NCI-H82 treated with DMSO at 0.1 percent for 48 hours (cell line): ENCODE measurements around the gene ZNF385D.

Experiments
- DNase-seq: peaks from one replicate; lab custom pipeline; 2025; ENCODE audit not compliant: unreplicated experiment; lab: John Stamatoyannopoulos, UW

The ZNF385D gene

DNA sequence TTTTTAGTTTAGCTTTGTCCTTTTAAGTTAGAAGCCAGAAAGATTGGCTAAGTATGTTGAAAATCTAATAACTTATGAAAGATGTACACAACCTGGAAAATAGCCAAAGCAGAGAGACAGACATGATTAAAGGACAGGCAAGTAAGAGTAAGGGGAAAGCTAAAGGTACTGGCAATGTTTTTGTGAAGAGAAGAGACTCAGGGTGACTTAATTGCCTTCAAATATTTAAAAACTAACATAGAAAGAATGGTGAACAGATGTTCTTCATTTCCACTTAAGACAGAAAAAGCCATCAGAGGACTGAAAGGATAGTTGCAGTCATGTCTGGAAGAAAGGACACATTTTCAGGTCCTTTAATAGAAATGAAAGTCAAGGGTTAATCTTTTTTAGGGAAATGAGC is 68.8 kb downstream of the ZNF385D start:
- no peak for DNase-seq

DNA sequence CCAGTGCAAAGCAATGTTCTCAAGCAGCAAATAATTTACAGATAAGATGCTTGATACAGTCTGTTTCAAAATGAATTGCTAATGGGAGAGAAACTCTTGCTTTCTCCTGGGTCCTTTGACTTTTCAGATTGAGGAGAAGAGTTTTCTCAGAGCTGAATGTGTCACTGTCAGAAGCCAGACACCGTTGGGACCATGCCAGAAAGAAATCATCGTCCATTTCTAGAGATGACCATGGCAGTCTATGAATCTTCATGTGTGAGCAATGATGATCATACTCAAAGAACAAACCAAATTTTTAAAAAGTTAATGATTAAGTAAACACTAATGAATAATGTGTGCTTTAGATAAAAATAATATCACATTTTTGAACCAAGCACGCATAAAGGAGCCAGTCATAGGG is 77.6 kb downstream of the ZNF385D start:
- DNase-seq: no peak

- DNase-seq: no peak
Measured at GRCh38 chr3:21672303-21672702, 78.7 kb downstream of the ZNF385D start.

DNA sequence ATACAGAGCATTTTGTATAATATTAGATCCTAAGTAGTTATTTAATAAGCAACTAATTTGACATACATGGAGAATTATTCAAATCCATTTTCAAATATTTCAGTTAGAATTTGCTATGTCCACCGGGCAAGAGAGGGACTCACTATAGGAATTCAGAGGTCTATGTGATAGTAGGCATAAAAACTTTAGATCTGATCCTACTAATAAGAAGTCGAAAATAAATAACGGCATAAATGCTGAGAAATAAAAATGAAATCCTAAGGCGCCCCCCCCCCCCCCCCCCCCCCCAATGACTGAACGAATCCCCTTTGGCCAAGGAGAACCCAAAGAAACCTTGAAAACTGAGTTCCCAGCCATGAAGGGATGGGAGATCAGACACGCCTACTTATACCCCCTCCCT is 80.6 kb downstream of the ZNF385D start:
- no peak for DNase-seq

DNA sequence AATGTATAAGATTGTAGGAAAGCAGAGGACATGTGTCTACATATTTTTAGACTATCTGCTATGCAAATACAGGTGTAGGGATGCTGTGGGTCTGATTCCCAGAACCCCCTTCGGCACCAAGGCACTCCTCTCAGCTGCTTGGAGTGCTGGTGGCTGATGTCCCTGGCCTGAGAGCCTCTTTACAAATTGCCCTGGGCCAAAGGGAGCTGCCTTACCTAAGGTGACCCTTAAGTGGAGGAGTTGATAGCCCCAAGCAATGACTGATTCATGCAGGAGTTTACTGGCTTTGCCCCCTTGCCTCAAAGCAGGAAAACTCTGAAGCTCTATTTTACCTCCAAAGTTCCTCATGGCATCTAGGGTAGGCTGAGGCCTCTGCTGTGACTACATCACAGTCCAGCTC is 83.0 kb downstream of the ZNF385D start:
- no peak for DNase-seq

DNA sequence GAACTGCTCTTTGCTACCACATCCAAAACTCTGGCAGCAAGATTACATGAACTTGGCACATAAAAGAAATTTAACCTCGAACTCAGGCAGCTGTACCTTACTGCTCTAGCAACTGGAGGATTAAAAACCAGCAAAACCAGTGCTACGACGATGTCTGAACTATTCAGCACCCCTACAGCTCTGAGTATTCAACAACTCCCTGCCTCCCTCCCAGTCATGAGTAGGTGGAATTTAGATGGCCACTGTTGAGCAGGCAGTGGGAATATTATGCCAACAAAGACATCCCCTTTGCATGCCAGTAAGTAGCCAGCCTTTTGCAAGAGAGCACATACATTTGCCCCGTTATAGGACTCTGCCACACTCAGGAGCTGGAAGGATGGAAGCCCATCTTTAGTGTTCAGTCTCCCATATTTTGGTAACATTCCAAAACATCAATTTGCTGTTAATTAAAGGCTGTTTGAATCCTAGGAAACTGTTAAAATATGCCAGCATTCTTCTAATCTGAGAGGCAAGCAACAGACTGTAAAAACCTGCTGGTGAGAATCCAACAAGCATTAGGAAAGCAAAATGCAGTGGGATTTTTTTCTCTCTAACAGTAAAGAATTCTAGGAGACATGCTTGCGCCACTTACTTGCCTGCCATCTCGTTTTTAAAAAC is 85.4 kb downstream of the ZNF385D start:
- DNase-seq: no peak

GRCh38 chr3:21664996-21665395 is 86.0 kb downstream of the ZNF385D start:
- DNase-seq: no peak

DNA sequence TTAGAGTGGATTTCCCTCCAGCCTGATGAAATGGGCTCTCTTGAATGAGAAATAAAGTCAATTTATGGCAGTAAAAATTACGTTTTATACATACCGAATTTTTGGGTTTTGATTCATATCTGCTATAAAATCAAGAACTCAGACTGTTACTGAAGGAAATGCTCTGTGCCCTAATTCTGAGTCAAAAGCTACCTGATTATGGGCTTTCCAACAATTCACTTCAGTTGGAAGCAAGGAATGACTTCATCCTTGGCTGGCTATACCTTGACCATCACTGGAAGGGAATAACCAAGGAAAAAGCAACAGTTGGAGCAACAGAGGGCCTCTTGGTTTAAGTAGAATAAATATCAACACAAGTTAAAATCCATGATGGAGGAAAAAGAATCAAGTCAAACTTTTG is 88.6 kb downstream of the ZNF385D start:
- no peak for DNase-seq

GRCh38 chr3:21654662-21655061 is 96.3 kb downstream of the ZNF385D start:
- no peak for DNase-seq

DNA sequence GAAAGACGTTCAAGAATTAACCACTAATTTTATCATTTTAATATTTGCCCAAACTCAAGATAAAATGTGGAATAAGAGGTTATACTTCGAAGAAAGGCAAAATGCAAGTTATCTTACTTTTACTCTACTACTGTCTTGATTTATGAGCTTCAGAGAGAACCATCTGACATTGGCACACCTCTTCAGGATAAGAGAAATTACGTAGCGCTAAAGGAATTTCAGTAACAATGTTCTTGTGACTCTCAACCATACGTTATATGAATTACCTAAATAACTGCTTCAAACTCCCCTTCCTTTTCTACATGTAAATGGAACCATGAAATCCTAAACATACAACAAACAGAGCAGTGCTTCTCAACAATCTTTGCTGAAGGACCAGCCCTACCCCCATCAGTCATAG is 96.8 kb downstream of the ZNF385D start:
- no peak for DNase-seq

- no peak for DNase-seq
Measured at GRCh38 chr3:21649519-21649918, 101.5 kb downstream of the ZNF385D start.

- DNase-seq: no peak
Measured at GRCh38 chr3:21647961-21648360, 103.0 kb downstream of the ZNF385D start.

DNA sequence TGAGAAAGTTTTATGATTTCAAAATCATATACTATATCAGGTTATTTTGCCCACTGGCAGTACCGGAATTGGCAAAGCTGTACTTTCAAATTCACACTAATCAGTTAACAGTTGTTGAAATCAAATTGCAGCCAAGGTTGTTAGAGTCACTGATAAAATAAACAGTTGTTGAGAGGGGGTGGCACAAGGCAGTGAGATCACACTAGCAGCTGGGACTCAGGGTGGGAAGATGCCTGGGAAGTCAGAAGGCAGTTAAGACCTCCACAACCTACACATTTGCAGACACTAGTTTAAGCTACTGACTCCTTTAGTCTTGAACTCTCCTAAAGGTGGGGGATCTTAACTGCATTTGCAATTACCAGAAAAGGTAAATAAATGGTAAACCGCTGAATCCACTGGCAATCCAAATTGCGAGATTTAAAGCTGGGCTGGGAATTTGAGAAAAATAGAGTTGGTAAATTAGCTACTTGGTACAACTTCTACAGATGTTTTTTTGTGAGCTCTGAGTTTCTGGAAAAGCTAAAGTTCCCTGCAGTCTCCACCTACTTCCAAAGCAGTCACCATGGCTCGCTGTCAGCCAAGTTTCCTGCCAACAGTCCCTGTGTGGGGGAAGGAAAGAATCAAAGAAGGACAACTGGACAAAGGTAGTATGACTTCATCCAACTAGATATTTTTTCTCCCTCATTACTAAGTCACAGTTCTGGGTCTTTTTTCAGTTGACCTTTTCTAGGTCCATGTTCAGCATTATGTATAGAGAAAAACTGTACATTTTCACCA is 105.7 kb downstream of the ZNF385D start:
- DNase-seq: no peak

- no peak for DNase-seq
Measured at GRCh38 chr3:21644268-21644667, 106.7 kb downstream of the ZNF385D start.

- DNase-seq: no peak
Measured at GRCh38 chr3:21643752-21644151, 107.3 kb downstream of the ZNF385D start.

DNA sequence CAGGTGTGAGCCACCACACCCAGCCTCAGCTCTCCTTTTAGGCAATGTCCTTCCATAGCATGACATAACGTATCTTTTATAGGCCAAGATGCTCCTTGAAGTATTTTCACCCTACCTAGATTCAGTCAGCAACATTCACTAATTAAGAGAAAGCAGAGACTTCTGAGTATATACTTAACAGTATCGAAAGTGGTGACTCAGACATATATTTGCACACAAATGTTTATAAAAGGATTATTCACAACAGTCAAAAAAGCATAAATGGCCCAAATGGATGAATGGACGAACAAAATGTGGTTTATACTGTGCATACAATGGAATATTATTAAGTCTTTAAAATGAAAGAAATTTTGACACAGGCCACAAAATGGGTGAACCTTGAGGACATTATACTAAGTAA is 108.6 kb downstream of the ZNF385D start:
- DNase-seq: no peak

DNA sequence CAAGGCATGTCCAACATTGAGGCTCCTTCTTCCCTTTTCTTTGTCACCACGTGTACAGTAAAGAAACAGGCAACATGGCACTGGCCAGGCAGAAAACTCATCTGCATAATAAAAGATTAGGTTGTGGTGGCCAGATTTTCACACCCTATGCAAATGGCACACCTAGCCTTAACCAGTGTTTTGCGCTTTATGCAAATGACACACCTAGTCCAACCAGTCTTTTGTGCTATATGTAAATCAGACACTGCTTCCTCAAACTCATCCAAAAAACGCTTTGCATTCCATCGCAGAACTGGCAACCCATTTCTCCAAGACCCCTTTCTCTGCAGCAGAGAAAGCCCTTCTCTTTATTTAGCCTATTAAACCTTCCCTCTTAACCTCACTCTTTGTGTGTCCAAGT is 109.1 kb downstream of the ZNF385D start:
- DNase-seq: no peak

GRCh38 chr3:21638488-21638887 is 112.5 kb downstream of the ZNF385D start:
- no peak for DNase-seq

DNA sequence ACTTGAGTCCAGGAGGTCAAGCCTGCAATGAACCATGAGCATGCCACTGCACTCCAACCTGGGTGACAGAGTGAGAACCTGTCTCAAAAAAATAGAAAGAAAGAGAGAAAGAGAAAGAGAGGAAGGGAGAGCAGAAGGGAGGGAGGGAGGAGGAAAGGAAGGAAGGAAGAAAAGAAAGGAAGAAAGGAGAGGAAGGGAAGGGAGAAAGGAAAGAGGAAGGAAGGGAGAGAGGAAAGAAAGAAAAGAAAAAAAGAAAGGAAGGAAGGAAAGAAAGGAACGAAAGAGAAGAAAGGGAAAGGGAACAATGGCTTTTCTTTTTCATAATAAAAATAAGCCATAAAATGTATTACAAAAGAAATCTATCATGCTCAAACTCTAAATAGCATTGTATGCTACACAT is 116.9 kb downstream of the ZNF385D start:
- DNase-seq: no peak

DNA sequence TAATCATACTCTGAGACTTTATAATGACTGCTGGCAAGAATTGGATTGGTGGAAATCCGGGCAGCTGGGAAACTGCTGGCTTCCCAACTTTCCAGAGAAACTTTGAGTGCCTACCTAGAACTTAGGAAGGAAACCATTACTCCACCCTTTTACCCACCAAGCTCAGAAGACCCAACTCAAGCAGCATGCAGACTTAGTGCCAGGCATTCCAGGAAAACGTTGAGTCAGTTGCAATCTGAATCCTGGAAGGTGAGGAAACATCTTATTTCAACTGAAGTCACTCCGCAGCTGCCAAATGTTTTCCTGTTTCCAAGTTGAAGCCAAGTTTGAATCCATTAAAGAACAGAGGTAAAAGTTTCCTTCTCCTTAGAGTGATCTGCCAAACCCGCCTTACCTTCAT is 126.5 kb downstream of the ZNF385D start:
- DNase-seq: no peak

DNA sequence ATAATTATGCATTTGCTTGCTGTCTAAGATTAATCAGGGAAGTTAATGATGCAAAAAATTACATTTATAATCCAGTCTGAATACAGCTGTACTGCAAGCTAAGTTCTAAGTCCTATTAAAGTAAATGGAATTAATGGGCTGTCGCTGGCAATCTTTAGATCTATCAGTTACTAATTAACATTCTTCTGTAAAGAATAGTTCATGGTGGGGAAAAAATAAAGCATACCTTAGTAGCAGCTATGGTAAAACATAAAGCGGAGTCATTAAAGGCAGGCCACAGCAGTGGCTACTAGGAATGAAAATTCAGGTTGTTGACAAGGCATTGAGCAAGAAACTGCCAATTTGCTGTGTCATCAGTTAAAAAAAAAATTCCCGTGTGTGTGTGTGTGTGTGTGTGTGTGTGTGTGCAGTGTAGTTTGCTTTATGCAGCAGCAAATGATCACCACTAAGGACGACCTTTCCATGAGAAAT is 129.8 kb downstream of the ZNF385D start:
- DNase-seq: no peak

DNA sequence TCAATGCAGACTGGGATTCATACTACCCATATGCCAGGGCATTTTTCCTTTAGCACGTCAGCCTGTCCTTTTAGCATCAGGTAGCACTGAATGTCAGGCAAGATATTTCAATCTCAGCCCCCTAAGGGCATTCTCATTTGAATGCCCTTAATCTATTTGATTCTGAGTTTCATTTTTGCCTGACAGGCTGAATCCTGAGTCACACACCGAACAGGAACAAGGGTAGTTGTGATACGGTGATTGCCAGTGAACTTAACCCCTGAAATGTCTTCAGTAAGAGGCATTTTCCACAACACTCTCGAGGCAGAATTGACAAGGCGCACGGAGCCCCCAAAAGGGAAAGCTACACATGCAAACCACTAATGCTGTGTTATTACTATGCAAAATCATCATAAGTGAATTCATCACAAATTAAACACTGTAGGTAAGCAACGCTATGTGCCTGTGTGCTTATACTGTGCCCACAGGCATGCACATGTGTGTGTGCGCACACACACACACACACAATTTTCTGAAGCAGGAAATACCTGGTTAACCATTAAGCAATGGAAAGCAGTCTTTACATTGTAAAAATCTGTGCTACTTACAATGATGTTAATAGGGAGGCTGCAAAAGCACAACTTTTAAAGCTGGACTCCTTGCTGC is 130.4 kb downstream of the ZNF385D start:
- no peak for DNase-seq
